ENCODE data around the gene IGF2BP3. TPM values are rescaled to one million over a fixed set of nuclear protein-coding genes. Genes with fewer than 3 reads are reported as not detected.

IGF2BP3 gene
- total and polyA plus RNA-seq, 4 donors: 0.08 to 1.6 (median 0.71) TPM; not detected in 1

GRCh38 chr7:23486002-23486773 is 15.9 kb upstream of the IGF2BP3 start:
- Histone ChIP-seq H3K4me3 (ENCODE audit: low read length in 2 of 2) (no peak overlapping the region), H3K27ac (ENCODE audit: low read depth in 1 of 2, low read length in 2 of 2) (no peak overlapping the region), H3K27me3 (ENCODE audit: control insufficient read depth in 1 of 2, insufficient read depth in 2 of 2, low read length in 1 of 2) (no peaks in the 10 kb centered on the region), H3K4me1 (ENCODE audit: control insufficient read depth in 1 of 2, insufficient read depth in 2 of 2, low read length in 2 of 2) (no peaks in the 10 kb centered on the region), H3K36me3 (ENCODE audit: control insufficient read depth in 1 of 2, insufficient read depth in 2 of 2, low read length in 1 of 2) (no peaks in the 10 kb centered on the region), H3K9me3 (ENCODE audit: control insufficient read depth, low read length) (peaks cover 2% of the 10 kb centered on the region)
- 70 to 75% methylated on average over 13 of the region's 13 CpGs for WGBS, 2 donors
- intact Hi-C loops (cut with DNase I): no loop called here
- no peak for ATAC-seq (ENCODE audit: low FRiP score)
- DNase-seq: no peak

GRCh38 chr7:23482686-23483085 is 12.4 kb upstream of the IGF2BP3 start:
- H3K9me3 ChIP-seq (ENCODE audit: control insufficient read depth, low read length): no peaks in the 10 kb centered on the region
- no peaks in the 10 kb centered on the region for H3K4me1 ChIP-seq (ENCODE audit: control insufficient read depth in 1 of 2, insufficient read depth in 2 of 2, low read length in 2 of 2)
- H3K36me3 ChIP-seq (ENCODE audit: control insufficient read depth in 1 of 2, insufficient read depth in 2 of 2, low read length in 1 of 2): no peaks in the 10 kb centered on the region
- no peaks in the 10 kb centered on the region for H3K27me3 ChIP-seq (ENCODE audit: control insufficient read depth in 1 of 2, insufficient read depth in 2 of 2, low read length in 1 of 2)
- no peak for DNase-seq
- ATAC-seq (ENCODE audit: low FRiP score): no peak
- no peak overlapping the region for H3K27ac ChIP-seq (ENCODE audit: low read depth in 1 of 2, low read length in 2 of 2)
- H3K4me3 ChIP-seq (ENCODE audit: low read length in 2 of 2): no peak overlapping the region
- 96 to 97% methylated on average over 4 of the region's 4 CpGs for WGBS, 2 donors
- intact Hi-C loops (cut with DNase I): no loop called here

GRCh38 chr7:23477962-23478866 is 7.9 kb upstream of the IGF2BP3 start:
- Histone ChIP-seq H3K27me3 (ENCODE audit: control insufficient read depth in 1 of 2, insufficient read depth in 2 of 2, low read length in 1 of 2) (peaks cover 0 to 2% of the 10 kb centered on the region in 2 donors), H3K36me3 (ENCODE audit: control insufficient read depth in 1 of 2, insufficient read depth in 2 of 2, low read length in 1 of 2) (no peaks in the 10 kb centered on the region), H3K4me1 (ENCODE audit: control insufficient read depth in 1 of 2, insufficient read depth in 2 of 2, low read length in 2 of 2) (no peaks in the 10 kb centered on the region), H3K4me3 (ENCODE audit: low read length in 2 of 2) (no peak overlapping the region), H3K27ac (ENCODE audit: low read depth in 1 of 2, low read length in 2 of 2) (no peak overlapping the region), H3K9me3 (ENCODE audit: control insufficient read depth, low read length) (no peaks in the 10 kb centered on the region)
- intact Hi-C loops (cut with DNase I): no loop called here
- no peak for ATAC-seq (ENCODE audit: low FRiP score)
- no peak for DNase-seq
- 78 to 79% methylated on average over 6 of the region's 6 CpGs for WGBS, 2 donors

GRCh38 chr7:23477157-23477499 is 6.8 kb upstream of the IGF2BP3 start:
- Histone ChIP-seq H3K36me3 (ENCODE audit: control insufficient read depth in 1 of 2, insufficient read depth in 2 of 2, low read length in 1 of 2) (no peaks in the 10 kb centered on the region), H3K9me3 (ENCODE audit: control insufficient read depth, low read length) (no peaks in the 10 kb centered on the region), H3K4me1 (ENCODE audit: control insufficient read depth in 1 of 2, insufficient read depth in 2 of 2, low read length in 2 of 2) (no peaks in the 10 kb centered on the region), H3K4me3 (ENCODE audit: low read length in 2 of 2) (no peak overlapping the region), H3K27ac (ENCODE audit: low read depth in 1 of 2, low read length in 2 of 2) (no peak overlapping the region), H3K27me3 (ENCODE audit: control insufficient read depth in 1 of 2, insufficient read depth in 2 of 2, low read length in 1 of 2) (peaks cover 0 to 2% of the 10 kb centered on the region in 2 donors)
- ATAC-seq (ENCODE audit: low FRiP score) (no peak), DNase-seq (no peak)
- intact Hi-C loops (cut with DNase I): no loop called here
- 50 to 53% methylated on average over 1 of the region's 1 CpG for WGBS, 2 donors

- Histone ChIP-seq H3K27ac (ENCODE audit: low read depth in 1 of 2, low read length in 2 of 2) (no peak overlapping the region), H3K4me1 (ENCODE audit: control insufficient read depth in 1 of 2, insufficient read depth in 2 of 2, low read length in 2 of 2) (no peaks in the 10 kb centered on the region), H3K27me3 (ENCODE audit: control insufficient read depth in 1 of 2, insufficient read depth in 2 of 2, low read length in 1 of 2) (peaks cover 0 to 2% of the 10 kb centered on the region in 2 donors), H3K36me3 (ENCODE audit: control insufficient read depth in 1 of 2, insufficient read depth in 2 of 2, low read length in 1 of 2) (no peaks in the 10 kb centered on the region), H3K4me3 (ENCODE audit: low read length in 2 of 2) (no peak overlapping the region), H3K9me3 (ENCODE audit: control insufficient read depth, low read length) (no peaks in the 10 kb centered on the region)
- ATAC-seq (ENCODE audit: low FRiP score): no peak
- no peak for DNase-seq
- intact Hi-C loops (cut with DNase I): no loop called here
These were observed 6.2 kb upstream of the IGF2BP3 start for GRCh38 chr7:23476286-23477156.

GRCh38 chr7:23475576-23475839 is 5.2 kb upstream of the IGF2BP3 start:
- H3K36me3 ChIP-seq (ENCODE audit: control insufficient read depth in 1 of 2, insufficient read depth in 2 of 2, low read length in 1 of 2): no peaks in the 10 kb centered on the region
- H3K4me1 ChIP-seq (ENCODE audit: control insufficient read depth in 1 of 2, insufficient read depth in 2 of 2, low read length in 2 of 2): no peaks in the 10 kb centered on the region
- H3K9me3 ChIP-seq (ENCODE audit: control insufficient read depth, low read length): no peaks in the 10 kb centered on the region
- peaks cover 0 to 2% of the 10 kb centered on the region in 2 donors for H3K27me3 ChIP-seq (ENCODE audit: control insufficient read depth in 1 of 2, insufficient read depth in 2 of 2, low read length in 1 of 2)
- DNase-seq: no peak
- H3K4me3 ChIP-seq (ENCODE audit: low read length in 2 of 2): no peak overlapping the region
- no peak overlapping the region for H3K27ac ChIP-seq (ENCODE audit: low read depth in 1 of 2, low read length in 2 of 2)
- intact Hi-C loops (cut with DNase I): no loop called here
- ATAC-seq (ENCODE audit: low FRiP score): no peak

- ATAC-seq (ENCODE audit: low FRiP score) (no peak), DNase-seq (no peak)
- Histone ChIP-seq H3K4me3 (ENCODE audit: low read length in 2 of 2) (no peak overlapping the region), H3K27ac (ENCODE audit: low read depth in 1 of 2, low read length in 2 of 2) (no peak overlapping the region), H3K4me1 (ENCODE audit: control insufficient read depth in 1 of 2, insufficient read depth in 2 of 2, low read length in 2 of 2) (no peaks in the 10 kb centered on the region), H3K27me3 (ENCODE audit: control insufficient read depth in 1 of 2, insufficient read depth in 2 of 2, low read length in 1 of 2) (peaks cover 0 to 2% of the 10 kb centered on the region in 2 donors), H3K9me3 (ENCODE audit: control insufficient read depth, low read length) (no peaks in the 10 kb centered on the region), H3K36me3 (ENCODE audit: control insufficient read depth in 1 of 2, insufficient read depth in 2 of 2, low read length in 1 of 2) (no peaks in the 10 kb centered on the region)
- 6 to 7% methylated on average over 15 of the region's 15 CpGs for WGBS, 2 donors
- intact Hi-C loops (cut with DNase I): no loop called here
These were observed 4.7 kb upstream of the IGF2BP3 start for GRCh38 chr7:23474829-23475575.

GRCh38 chr7:23474094-23474828 is 4.0 kb upstream of the IGF2BP3 start:
- no peak overlapping the region for H3K4me3 ChIP-seq (ENCODE audit: low read length in 2 of 2)
- WGBS, 2 donors: 3% methylated on average over 65 to 66 of the region's 66 CpGs
- H3K36me3 ChIP-seq (ENCODE audit: control insufficient read depth in 1 of 2, insufficient read depth in 2 of 2, low read length in 1 of 2): no peaks in the 10 kb centered on the region
- intact Hi-C loops (cut with DNase I): no loop called here
- peak; percentile 67 for ATAC-seq (ENCODE audit: low FRiP score)
- H3K9me3 ChIP-seq (ENCODE audit: control insufficient read depth, low read length): no peaks in the 10 kb centered on the region
- peak; percentile 84 to 87 for DNase-seq
- H3K27me3 ChIP-seq (ENCODE audit: control insufficient read depth in 1 of 2, insufficient read depth in 2 of 2, low read length in 1 of 2): peaks cover 0 to 2% of the 10 kb centered on the region in 2 donors
- H3K27ac ChIP-seq (ENCODE audit: low read depth in 1 of 2, low read length in 2 of 2): no peak overlapping the region
- H3K4me1 ChIP-seq (ENCODE audit: control insufficient read depth in 1 of 2, insufficient read depth in 2 of 2, low read length in 2 of 2): no peaks in the 10 kb centered on the region

Measured in aorta (tissue), 5 donors.